NCI-H82 treated with DMSO at 0.1 percent for 48 hours (cell line): ENCODE data around the gene TBCE.
A peak's percentile ranks its signal among the peaks of the same experiment; 100 is the strongest.

ENCODE experiments used
- DNase-seq: peaks from one replicate; lab custom pipeline; 2025; ENCODE audit not compliant: unreplicated experiment; lab: John Stamatoyannopoulos, UW

The TBCE gene, protein sequence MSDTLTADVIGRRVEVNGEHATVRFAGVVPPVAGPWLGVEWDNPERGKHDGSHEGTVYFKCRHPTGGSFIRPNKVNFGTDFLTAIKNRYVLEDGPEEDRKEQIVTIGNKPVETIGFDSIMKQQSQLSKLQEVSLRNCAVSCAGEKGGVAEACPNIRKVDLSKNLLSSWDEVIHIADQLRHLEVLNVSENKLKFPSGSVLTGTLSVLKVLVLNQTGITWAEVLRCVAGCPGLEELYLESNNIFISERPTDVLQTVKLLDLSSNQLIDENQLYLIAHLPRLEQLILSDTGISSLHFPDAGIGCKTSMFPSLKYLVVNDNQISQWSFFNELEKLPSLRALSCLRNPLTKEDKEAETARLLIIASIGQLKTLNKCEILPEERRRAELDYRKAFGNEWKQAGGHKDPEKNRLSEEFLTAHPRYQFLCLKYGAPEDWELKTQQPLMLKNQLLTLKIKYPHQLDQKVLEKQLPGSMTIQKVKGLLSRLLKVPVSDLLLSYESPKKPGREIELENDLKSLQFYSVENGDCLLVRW

DNA sequence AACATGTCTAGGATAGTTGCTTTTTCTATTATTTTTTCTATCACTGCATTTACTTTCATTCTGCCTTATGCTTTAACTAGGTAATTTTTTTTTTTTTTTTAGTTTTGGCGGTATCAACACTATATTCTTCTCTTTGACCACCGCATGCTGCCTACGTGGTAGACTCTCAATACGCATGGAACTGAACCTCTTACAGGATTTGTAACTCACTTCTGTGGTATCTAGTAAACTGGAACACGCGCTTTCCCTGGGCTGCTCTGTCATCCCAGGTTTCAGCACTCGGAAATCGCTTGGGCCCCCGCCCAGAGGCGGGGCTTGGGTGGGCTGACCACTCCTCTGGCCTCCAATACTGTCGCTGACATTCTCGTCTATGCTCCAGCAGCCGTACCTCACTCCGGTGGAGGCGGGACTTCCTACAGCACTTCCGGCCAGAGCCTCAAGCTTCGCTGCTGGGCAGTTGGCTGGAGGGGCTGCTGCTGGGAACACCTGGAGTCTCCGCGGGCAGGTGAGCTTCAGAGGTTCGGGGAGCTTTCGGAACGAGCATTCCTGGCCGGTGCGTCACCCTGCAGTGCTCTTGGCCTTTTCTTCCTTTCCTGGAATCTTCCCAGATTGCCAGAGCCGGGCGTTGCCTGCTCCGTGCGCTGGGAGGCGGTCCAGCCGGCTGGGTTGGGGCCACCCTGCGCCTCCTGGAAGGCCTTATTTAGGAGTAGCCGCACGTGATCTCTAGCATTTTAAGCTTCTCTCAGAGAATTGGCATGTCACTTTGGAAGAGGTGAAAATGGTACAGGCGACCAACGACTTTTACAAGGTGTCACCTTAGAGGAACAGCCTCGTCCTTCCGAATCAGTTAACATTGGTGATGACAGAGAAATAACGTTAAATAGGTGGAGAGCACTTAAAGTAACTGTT, at the start of gene TBCE:
Gene TBCE (plus strand): TSS at position 428 of the 909 bp plus-strand sequence. CDS start 12,623 bp downstream, outside the sequence.
- DNase-seq: peak; percentile 98

DNA sequence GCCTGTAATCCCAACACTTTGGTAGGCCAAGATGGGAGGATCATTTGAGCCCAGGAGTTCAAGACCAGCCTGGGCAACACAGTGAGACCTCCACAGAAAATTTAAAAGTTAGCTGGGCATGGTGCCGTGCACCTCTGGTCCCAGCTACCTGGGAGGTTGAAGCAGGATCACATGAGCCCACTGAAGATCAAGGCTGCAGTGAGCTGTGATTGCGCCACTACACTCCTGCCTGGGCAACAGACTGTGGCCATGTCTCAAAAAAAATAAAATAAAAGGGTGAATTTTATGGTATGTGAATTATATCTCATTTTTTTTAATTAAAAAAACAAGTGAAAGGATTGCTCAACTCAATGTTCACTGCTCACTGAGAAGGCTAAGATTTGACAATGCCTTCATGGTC, 48.0 kb upstream of the TBCE start:
- no peak for DNase-seq

DNA sequence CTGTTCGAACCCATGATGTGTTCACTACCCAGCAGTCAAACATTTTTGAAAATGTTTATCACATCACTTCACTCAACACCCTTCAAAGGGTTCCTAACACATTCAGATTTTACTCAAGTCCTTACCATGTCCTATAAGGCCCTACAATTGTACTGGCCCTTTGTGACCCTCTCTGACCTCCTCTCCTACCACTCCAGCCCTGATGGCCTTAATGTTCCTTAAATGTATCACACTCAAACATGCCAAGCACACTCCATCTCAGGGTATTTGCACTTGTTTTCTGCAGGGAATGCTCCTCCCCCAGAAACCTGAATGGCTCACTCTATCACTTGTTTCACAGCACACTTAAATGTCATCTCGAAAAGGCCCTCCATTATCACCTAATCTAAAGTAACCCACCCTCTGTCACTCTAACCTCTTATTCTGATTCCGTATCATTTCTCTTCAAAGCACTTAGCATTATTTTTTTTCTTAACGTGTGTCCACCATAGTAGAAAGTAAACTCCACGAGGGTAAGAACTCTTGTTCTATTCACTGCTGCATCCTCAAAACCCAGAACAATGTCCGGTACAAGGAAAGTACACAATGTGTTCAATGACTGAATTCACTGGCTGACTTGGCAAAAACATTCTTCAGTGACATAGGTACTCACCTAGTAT, 46.6 kb upstream of the TBCE start:
- DNase-seq: no peak

DNA sequence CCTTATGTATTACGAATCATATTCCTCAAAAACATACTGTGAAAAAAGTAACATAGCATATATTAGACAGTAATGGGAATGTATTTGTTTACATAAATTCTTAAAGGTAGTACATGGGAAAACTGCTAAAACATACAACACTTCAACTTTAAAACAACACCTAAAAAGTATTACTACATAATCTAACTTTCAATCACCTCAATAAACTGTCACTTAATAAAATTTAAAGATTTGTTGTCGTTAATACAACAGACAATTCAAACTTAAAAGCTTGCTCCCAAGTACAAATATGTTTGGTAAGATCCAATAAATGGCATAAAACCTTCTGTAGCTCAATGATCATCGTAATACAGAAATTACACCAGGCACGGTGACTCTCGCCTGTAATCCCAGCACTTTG, 42.9 kb upstream of the TBCE start:
- no peak for DNase-seq

DNA sequence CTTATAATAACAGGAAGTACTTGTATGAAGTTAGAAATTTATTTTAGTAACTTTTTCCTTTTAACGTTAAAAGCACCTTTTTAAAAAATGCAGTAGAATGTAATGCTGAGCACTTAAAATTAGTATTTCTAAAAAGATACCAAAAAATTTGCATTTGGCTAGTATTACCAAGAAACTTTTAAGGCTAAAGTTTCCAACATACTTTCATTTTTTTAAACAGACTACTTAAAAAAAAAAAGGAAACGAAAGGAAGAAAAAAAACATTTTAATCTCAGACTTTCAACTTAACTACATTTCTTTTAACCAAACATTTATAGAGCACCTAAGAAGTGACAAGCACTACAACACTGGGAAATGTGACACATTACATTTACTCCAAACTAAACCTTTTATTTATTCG, 42.1 kb upstream of the TBCE start:
- DNase-seq: no peak

DNA sequence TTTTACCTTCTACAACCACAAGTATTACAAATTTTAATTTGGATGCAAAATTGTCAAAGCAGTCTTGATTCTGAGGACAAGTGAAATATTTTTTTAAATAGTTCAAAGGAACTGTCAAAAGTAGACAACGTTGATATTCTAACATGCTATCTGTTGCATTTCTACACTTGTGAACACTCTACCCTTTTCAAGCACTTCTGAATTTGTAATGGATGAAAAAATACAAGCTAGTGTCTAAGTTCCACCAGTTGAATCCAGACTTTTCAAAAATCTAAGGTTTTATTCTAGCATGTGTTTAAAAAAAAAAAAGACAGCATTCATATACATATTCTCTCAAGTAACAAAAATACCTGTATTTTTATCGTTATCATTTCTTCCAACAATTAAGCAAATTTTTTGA, 41.4 kb upstream of the TBCE start:
- DNase-seq: no peak

DNA sequence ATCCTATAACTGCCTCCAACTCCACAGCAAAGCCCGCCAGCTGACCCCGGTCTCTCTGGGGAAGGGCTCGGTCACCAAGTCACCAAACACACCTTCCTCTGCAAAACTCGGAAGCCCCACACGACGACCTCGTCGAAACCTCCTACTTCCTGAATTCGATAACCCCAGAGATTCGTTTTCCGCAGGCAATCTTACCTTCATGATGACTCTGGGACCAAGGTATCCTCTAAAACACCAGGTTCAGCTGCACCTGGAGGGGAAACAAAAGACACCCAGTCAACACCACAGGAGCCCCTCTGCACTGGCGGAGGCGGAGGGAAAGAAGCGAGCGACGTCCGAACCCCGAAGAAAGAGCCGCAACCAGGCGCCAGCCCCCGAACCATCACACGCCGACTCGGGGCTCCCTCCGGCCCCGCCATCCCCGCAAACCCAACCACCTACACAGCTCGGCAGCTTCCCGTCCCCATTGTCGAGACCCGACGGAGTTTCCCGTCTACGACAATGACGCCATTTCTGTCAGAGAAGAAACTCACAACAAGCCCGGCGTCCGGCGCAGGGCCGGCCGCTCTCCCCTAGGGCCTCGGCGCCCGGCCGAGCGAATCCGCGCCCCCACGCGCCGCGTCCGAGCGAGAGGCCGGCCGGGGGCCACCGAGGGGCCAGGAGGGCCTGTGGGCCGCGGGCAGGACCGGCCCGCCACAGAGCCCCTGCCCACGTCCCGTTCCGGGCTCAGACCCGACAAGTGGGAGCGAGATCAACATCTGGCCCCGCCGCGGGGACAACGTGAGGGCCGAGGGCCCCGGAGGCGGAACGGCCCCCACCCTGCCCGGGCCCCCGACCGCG, 40.3 kb upstream of the TBCE start:
- DNase-seq: no peak

DNA sequence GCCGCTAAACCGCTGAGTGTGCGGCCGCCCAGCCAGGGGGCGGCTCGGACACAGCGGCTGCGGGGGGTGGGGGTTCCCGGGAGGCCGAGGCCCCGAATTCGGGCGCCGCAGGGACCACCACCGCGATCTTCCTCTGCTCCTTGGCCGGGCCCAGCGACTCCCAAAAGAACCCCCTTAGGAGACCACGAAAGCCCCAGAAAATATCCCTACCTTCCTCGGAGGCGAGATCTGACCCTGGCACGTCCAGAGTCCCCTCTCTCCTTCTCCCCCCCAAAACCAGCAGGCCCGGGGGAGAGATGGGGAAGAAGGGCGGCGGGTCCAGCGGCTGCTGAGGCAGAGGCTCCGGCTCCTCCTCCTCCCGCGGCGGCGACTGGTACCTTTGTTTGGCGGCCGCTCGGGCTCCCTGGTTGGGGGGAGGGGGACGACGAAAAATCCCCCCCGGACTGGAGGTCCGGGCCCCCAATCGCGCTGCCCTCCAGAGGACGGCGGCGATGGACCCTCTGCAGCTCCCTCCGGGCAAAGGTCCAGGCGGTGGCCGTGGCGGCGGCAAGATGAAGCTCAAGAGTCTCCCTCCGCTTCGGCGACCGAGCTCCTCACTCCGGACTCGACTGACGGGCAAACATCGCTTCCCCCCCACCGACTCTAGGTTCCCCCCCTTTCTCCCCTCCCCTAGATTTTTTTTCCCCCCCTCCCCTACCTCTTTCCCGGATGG, 39.5 kb upstream of the TBCE start, which contains the start of gene ARID4B:
Gene ARID4B (minus strand): TSS at position 621 of the 712 bp plus-strand sequence. CDS start 1,260 bp downstream, outside the sequence.
- DNase-seq: no peak

DNA sequence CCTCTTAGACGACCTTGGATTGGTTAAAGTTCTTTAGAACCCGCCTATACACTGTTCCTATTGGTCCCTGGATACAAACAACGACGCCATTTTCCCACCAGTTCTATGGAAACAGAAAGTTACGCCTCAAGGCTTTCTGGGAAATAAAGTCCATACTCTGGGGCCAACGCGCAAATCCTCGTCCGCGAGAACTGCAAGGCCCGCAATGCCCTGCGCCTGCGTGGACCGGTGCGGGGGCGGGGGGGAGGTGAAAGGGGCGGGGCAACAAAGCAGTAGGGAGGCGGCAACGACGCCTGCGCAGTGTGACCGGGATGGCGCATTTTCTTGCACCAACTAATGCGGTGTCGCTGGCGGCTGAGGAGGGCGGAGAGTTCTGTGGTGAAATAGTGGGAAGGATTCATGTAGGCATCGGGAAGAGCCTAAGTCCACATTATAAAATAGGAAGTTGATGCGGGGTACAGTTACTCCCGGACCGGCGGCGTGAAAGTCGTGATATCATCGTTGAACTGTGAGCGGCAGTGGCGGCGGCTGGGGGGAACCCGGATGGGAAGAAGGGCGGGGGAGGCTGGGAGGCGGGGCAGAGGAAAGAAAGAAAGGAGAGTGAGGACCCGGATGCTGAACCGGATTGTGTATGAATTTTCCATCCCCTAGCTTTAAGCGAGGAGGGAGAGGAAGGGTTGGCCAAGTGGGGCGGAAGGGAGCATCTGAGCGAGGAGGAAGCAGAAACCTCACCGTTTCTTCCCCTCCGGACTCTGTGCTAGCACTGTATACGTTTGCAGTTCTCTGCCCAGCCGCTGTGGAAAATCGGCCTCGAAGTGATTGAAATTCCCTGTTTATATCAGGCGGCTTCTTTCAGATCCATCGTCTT, 38.7 kb upstream of the TBCE start, which contains the start of gene GGPS1:
Gene GGPS1 (plus strand): TSS at position 300 of the 868 bp plus-strand sequence. CDS start 6,695 bp downstream, outside the sequence.
- DNase-seq: peak; percentile 100

DNA sequence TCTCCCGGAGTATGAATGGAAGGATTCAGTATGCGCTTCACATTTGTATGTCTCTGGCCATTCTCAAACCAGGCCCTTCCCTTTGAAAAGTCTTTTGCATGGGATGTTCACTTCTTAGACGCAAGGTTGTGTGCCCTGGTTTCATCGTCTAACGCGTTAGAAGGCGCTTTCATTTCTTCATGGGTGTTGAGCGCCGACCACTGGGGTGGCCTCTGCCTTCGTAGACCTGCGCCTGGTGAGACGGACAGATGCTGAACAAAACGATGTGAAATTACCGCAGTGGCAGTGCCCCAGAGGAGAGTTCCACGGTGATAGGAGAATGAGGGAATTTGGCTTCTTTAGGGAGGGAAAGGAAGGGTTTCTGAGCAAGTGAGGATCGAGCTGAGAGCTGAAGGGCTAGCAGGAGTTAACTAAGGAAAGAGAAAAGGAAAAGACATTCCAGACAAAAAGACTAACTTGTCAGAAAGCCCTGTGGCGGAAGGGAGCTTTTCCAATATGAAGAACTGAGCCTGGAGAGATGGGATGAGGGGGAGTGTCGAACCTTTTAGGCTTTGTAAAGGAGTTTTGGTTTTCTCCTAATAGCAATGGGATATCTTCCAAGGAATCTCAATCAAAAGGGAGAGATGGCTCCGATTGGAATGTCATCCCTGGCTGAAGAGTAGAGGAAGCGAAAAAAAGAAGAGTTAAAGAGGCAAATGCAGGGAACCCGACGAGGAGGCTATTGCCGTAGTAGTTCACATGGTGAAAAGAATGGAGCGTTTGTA, 37.9 kb upstream of the TBCE start:
- no peak for DNase-seq

DNA sequence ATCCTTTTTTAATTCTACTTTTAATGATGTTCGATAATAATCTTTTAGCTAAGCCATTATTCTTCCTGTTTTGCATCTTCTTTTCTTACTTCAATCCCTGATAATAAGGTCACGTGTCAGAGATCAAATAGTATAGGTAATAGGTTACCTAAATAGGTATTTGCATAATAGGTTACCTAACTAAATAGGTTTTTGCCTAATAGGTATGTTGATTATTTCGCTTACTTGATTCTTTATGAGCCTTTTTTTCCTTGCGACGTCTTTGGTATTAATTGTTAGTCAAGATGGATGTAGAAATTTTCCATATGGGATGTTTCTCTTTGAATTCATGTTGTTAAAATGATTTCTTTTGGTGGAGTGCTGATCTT, 36.3 kb upstream of the TBCE start:
- DNase-seq: no peak

DNA sequence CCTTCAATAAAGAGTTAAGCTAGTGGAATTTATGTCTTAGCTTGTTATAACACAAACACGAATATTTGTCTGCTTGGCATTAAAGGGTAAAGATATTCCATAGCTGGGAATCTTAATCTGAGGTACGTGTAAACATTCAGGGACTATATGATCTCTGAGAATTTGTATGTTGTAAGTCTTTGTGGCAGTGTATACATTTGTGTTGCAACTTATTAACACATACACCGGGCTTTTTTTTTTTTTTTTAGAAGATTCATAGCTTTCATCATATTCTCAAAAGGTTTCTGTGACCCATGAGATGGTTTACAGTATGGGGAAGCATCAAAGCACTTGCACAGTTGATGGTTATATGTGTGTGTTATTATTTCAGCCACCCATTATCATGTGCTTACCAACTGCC, 35.8 kb upstream of the TBCE start:
- DNase-seq: no peak

DNA sequence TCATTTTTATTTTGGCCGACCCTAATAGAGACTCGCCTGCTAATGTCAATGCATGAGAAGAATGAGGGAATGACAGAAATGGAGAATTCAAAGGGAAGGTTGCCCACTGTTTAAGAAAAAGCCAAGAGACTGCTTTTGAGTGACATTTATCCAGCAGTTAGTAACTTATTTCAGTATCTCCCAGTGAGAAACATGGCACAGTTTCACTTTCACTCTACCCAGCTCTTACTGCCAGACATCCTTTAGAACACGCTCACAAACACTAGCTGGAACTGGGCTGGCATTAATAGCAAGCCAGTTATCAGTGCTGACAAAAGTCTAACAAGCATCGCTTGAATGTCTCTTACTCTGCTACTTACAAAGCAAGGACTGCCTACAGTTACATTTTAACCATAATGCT, 30.3 kb upstream of the TBCE start:
- DNase-seq: no peak

DNA sequence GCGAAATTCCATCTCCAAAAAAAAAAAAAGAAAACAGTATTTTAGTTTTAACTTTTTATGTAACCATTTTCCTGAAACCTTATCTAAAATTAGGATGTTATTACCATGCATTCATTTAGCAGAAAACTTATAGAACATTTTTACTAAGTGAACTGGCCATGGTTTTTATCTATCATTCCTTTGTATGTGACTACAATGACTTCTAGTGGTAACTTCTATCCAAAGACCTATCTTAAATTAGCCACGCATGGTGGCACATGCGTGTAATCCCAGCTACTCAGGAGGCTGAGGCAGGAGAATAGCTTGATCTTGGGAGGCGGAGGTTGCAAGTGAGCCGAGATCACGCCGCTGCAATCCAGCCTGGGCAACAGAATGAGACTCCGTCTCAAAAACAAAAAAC, 27.5 kb upstream of the TBCE start:
- DNase-seq: no peak

DNA sequence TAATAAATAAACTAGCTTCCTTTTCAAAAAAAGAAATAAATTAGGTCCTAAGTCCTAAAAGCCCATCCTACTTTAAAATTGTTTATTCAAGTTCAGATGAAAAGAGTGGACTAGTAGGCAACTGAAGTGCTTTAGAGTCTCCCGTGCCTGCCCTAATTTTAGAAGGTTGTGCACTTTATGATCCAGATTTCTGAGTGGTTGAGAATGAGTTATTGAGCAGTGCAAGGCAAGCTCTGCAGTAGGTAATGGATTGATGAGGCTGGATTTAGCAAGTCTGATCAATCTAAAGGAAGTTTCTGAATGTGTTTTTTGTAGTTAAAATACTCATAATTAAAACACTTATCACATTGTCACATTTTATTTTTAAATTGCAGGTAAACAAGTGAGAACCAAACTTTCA, 25.9 kb upstream of the TBCE start:
- DNase-seq: no peak

DNA sequence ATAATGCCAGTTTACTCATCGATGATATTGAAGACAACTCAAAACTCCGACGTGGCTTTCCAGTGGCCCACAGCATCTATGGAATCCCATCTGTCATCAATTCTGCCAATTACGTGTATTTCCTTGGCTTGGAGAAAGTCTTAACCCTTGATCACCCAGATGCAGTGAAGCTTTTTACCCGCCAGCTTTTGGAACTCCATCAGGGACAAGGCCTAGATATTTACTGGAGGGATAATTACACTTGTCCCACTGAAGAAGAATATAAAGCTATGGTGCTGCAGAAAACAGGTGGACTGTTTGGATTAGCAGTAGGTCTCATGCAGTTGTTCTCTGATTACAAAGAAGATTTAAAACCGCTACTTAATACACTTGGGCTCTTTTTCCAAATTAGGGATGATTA, 25.2 kb upstream of the TBCE start:
- peak; percentile 99 for DNase-seq

DNA sequence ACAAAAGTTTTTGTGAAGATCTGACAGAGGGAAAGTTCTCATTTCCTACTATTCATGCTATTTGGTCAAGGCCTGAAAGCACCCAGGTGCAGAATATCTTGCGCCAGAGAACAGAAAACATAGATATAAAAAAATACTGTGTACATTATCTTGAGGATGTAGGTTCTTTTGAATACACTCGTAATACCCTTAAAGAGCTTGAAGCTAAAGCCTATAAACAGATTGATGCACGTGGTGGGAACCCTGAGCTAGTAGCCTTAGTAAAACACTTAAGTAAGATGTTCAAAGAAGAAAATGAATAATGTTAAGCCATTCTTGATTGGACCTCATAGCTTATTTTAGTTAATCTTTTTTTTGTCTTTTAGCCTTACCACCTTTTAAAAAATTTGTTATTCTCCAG, 24.8 kb upstream of the TBCE start:
- DNase-seq: peak; percentile 98

DNA sequence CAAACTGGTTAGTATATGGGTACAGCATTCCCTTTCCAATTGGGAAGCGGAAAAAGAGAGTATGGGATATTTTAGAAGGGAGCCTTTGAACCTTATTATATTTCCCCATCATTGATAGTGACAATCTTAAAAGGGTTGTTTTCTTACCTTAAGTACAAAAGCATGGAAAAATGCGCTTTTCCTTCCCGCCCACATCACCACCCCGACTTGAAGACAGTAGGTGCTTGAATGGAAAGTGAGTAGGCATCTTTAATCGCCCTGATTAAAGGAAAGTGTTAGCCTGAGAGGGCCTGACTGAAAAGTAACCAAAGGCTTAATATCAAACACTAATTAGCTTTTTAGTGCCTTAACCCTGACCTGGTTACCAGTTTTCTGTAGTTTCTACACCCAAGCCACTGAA, 23.5 kb upstream of the TBCE start:
- DNase-seq: no peak
